GM12878 (cell line): ENCODE measurements around the gene UBE3B. TPM values are rescaled to one million over a fixed set of nuclear protein-coding genes. Genes with fewer than 3 reads are reported as not detected.

Source experiments
- ATAC-seq: fragments of 200-7000 bp; cut with Tn5 transposase; 3 replicates; pipeline ENCODE4 v1.9.1; 2020; ENCODE audit warnings: mild to moderate bottlenecking, moderate library complexity
- BruUV-seq: library from RNA; stranded (reverse); fragments of 400-500 nt; replicated peaks from 2 replicates; lab custom pipeline; 2021; lab: Mats Ljungman, UMichigan
- CTCF ChIA-PET: fragments of 300-600 bp; sonication (Branson Sonifier 250); formaldehyde crosslinking; extraction: SDS; loops from one replicate; lab custom pipeline; 2021; ENCODE audit warnings: inconsistent platforms; lab: Yijun Ruan, JAX
- POLR2A ChIA-PET: fragments of 350-600 bp; formaldehyde crosslinking; extraction: SDS; loops from one replicate; lab custom pipeline; 2021; ENCODE audit warnings: inconsistent platforms; lab: Charles Lee
- RAD21 ChIA-PET: fragments of 300-600 bp; sonication (Branson Sonifier 250); formaldehyde crosslinking; loops from one replicate; lab custom pipeline; 2023; ENCODE audit warnings: antibody characterized with exemption; ENCODE audit not compliant: unreplicated experiment; lab: Charles Lee
- SMC1A ChIA-PET: fragments of 300-600 bp; sonication (Branson Sonifier 250); formaldehyde crosslinking; loops from one replicate; lab custom pipeline; 2023; ENCODE audit not compliant: unreplicated experiment, uncharacterized antibody; lab: Charles Lee
- DNase-seq: peaks from one replicate; pipeline ENCODE4 v3.0.0-alpha.2; 2011; ENCODE audit warnings: low read depth, low spot score
- FAIRE-seq: peaks from 3 replicates; lab custom pipeline; 2011; peaks lifted over from hg19 to GRCh38; lab: Jason Lieb, UNC
- H2AFZ ChIP-seq: 2 replicates; pipeline ENCODE4 v1.6.0; 2011; ENCODE audit warnings: low read depth, low read length, control low read depth; ENCODE audit not compliant: control insufficient read depth
- H3K27ac ChIP-seq: 2 replicates; pipeline ENCODE4 v1.5.1; 2011; ENCODE audit warnings: control low read depth; ENCODE audit not compliant: control insufficient read depth, insufficient read depth
- H3K27me3 ChIP-seq, 2 experiments: replicated peaks in 1 of 2; 2 replicates each; pipeline versions ENCODE4 v1.6.0 to v1.6.1; 2011; ENCODE audit warnings: low read length in 1 of 2; ENCODE audit not compliant: control insufficient read depth in 2 of 2, insufficient read depth in 2 of 2
- H3K36me3 ChIP-seq, 2 experiments: 2 replicates each; pipeline ENCODE4 v1.5.1; 2011; ENCODE audit warnings: low read length in 1 of 2; ENCODE audit not compliant: control insufficient read depth in 2 of 2, insufficient read depth in 2 of 2
- H3K4me1 ChIP-seq: 2 replicates; pipeline ENCODE4 v1.6.1; 2011; ENCODE audit warnings: mild to moderate bottlenecking, low read length, moderate library complexity, mixed read lengths; ENCODE audit not compliant: control insufficient read depth, insufficient read depth
- H3K4me2 ChIP-seq: 2 replicates; pipeline ENCODE4 v1.6.0; 2011; ENCODE audit warnings: control low read depth; ENCODE audit not compliant: control insufficient read depth, insufficient read depth
- H3K4me3 ChIP-seq: fragments of 200-600 bp; sonication (generic); 2 replicates; pipeline ENCODE4 v1.5.1; 2016
- H3K79me2 ChIP-seq: 2 replicates; pipeline ENCODE4 v1.6.0; 2011; ENCODE audit warnings: low read length; ENCODE audit not compliant: control insufficient read depth, insufficient read depth
- H3K9ac ChIP-seq: 2 replicates; pipeline ENCODE4 v1.8.0; 2011; ENCODE audit warnings: low read length, control low read depth, mixed read lengths; ENCODE audit not compliant: control insufficient read depth, insufficient read depth
- H3K9me3 ChIP-seq: replicated peaks from 3 replicates; pipeline ENCODE4 v1.5.1; 2011; ENCODE audit warnings: mild to moderate bottlenecking, low read length; ENCODE audit not compliant: control insufficient read depth, insufficient read depth
- H4K20me1 ChIP-seq: 2 replicates; pipeline ENCODE4 v1.6.0; 2011; ENCODE audit not compliant: control insufficient read depth, insufficient read depth
- CBFB ChIP-seq: IDR thresholded peaks from 2 replicates; pipeline ENCODE4 v1.6.1; 2016; ENCODE audit warnings: antibody characterized with exemption, low read depth
- CHD2 ChIP-seq: IDR thresholded peaks from 2 replicates; pipeline ENCODE4 v1.6.1; 2011; ENCODE audit warnings: low read depth, low read length, improper control_type of control experiment, borderline replicate concordance
- CHD4 ChIP-seq: fragments of 200-600 bp; sonication (generic); IDR thresholded peaks from 2 replicates; pipeline ENCODE4 v1.6.1; 2016; ENCODE audit warnings: mild to moderate bottlenecking
- EED ChIP-seq: sonication (generic); IDR thresholded peaks from 2 replicates; pipeline ENCODE4 v1.6.1; 2016; ENCODE audit warnings: antibody characterized with exemption, low read depth
- MTA2 ChIP-seq: fragments of 450-650 bp; IDR thresholded peaks from 2 replicates; pipeline ENCODE4 v1.6.1; 2016; ENCODE audit warnings: low read depth, mild to moderate bottlenecking, moderate library complexity
- NFXL1 ChIP-seq: fragments of 450-650 bp; IDR thresholded peaks from 2 replicates; pipeline ENCODE4 v1.6.1; 2017; ENCODE audit warnings: antibody characterized with exemption, mild to moderate bottlenecking, borderline replicate concordance
- REST ChIP-seq: IDR thresholded peaks from 2 replicates; pipeline ENCODE4 v1.6.1; 2012; ENCODE audit warnings: mild to moderate bottlenecking, low read depth, low read length
- RFX5 ChIP-seq: IDR thresholded peaks from 2 replicates; pipeline ENCODE4 v1.6.1; 2011; ENCODE audit warnings: low read depth, low read length, improper control_type of control experiment
- SRF ChIP-seq, 2 experiments: IDR thresholded peaks; 2 replicates each; pipeline ENCODE4 v1.6.1; 2011; ENCODE audit warnings: low read depth in 2 of 2, low read length in 2 of 2, mild to moderate bottlenecking in 1 of 2, moderate library complexity in 1 of 2
- ZNF384 ChIP-seq: IDR thresholded peaks from 2 replicates; pipeline ENCODE4 v1.6.1; 2012; ENCODE audit warnings: low read depth, mild to moderate bottlenecking, low read length, improper control_type of control experiment, borderline replicate concordance
- WGBS: methylation state at CpG from one replicate; pipeline ENCODE4 v1.1.6; 2016; ENCODE audit warnings: low lambda C conversion rate; ENCODE audit not compliant: insufficient replicate concordance, insufficient coverage; ENCODE audit errors: missing lambda C conversion rate; 5-methylcytosine and 5-hydroxymethylcytosine counted together
- in situ Hi-C: fragments of 300-500 bp; cut with MboI; formaldehyde crosslinking; loops from 9 replicates; pipeline ENCODE4 v1.14.3; 2018; ENCODE audit warnings: mixed read lengths
- intact Hi-C: fragments of 100-400 bp; cut with micrococcal nuclease; formaldehyde crosslinking; loops from one replicate; pipeline ENCODE4 v1.14.2; 2022; ENCODE audit not compliant: unreplicated experiment
- polyA plus RNA-seq, 11 experiments: library from polyadenylated mRNA; depleted of rRNA in 4 of 11; unstranded in 6 of 11; stranded (reverse) in 5 of 11; fragments of >200 nt; fragmentation: Nextera tagmentation in 4 of 11; fragmentation: Illumina TruSeq in 1 of 11; extraction: Ambion mirVana in 4 of 11; extraction: Trizol in 1 of 11; gene quantifications; 1 replicate in 1 of 11; 2 replicates in 10 of 11; pipeline versions ENCODE4 v1.2.1 to v1.2.3, GENCODE V29; 2011 to 2016; ENCODE audit warnings: inconsistent platforms in 2 of 11, missing spikeins in 2 of 11, low read depth in 1 of 11
- total RNA-seq, 4 experiments: library from RNA; depleted of rRNA in 3 of 4; stranded (reverse); fragments of >200 nt in 3 of 4; fragmentation: Illumina TruSeq in 1 of 4; extraction: Trizol in 1 of 4; gene quantifications; 2 replicates each; pipeline versions ENCODE4 v1.2.1 to v1.2.3, GENCODE V29; 2013 to 2021
- TF ChIP-seq, protein P1 (sequence below): fragments of 450-650 bp; formaldehyde crosslinking; IDR thresholded peaks from 2 replicates; pipeline ENCODE4 v1.5.0; 2022; ENCODE audit warnings: mild to moderate bottlenecking, missing genetic modification characterization
- TF ChIP-seq, protein P2 (sequence below): IDR thresholded peaks from 2 replicates; pipeline ENCODE4 v1.6.1; 2012; ENCODE audit warnings: low read depth, low read length, improper control_type of control experiment
- TF ChIP-seq, protein P3 (sequence below): IDR thresholded peaks from 2 replicates; pipeline ENCODE4 v1.6.1; 2012; ENCODE audit warnings: low read depth, low read length, improper control_type of control experiment

The UBE3B gene
- total and polyA plus RNA-seq, 10 of the 15 experiments (the other 5 are each of a cell fraction or from before 2014, with no cell fraction given), result 7.4 to 25.3 (median 17.1) TPM

DNA sequence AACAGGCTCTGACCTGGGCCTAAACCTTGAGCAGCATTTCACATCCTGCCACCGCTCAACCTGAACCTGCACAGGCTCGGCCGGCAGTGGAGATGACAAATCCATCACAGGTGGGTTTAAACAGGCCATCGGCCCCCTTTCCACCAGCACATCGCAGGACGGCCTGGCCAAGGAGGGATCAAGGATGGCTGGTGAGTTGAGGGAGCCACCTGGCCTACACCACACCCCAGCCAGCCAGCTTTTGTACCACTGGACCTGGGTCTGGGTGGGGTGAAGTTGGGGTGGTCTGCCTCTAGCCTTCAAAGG is 81.7 kb downstream of the UBE3B start (continued):
- TF ChIP-seq, protein P1, sequence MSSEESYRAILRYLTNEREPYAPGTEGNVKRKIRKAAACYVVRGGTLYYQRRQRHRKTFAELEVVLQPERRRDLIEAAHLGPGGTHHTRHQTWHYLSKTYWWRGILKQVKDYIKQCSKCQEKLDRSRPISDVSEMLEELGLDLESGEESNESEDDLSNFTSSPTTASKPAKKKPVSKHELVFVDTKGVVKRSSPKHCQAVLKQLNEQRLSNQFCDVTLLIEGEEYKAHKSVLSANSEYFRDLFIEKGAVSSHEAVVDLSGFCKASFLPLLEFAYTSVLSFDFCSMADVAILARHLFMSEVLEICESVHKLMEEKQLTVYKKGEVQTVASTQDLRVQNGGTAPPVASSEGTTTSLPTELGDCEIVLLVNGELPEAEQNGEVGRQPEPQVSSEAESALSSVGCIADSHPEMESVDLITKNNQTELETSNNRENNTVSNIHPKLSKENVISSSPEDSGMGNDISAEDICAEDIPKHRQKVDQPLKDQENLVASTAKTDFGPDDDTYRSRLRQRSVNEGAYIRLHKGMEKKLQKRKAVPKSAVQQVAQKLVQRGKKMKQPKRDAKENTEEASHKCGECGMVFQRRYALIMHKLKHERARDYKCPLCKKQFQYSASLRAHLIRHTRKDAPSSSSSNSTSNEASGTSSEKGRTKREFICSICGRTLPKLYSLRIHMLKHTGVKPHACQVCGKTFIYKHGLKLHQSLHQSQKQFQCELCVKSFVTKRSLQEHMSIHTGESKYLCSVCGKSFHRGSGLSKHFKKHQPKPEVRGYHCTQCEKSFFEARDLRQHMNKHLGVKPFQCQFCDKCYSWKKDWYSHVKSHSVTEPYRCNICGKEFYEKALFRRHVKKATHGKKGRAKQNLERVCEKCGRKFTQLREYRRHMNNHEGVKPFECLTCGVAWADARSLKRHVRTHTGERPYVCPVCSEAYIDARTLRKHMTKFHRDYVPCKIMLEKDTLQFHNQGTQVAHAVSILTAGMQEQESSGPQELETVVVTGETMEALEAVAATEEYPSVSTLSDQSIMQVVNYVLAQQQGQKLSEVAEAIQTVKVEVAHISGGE (CRISPR knock-in tag), result no peak

GRCh38 chr12:109559601-109560000 is 82.2 kb downstream of the UBE3B start:
- H3K27me3 ChIP-seq, result no peaks in the 10 kb centered on the region
- intact Hi-C loops, result no loop called here
- H3K36me3 ChIP-seq, result peaks cover 0 to 1% of the 10 kb centered on the region in 2 experiments; a peak in 1 of 4 replicates
- POLR2A ChIA-PET, result no interaction called here
- H3K79me2 ChIP-seq, result no peaks in the 10 kb centered on the region
- no peak overlapping the region for H2AFZ ChIP-seq
- SMC1A ChIA-PET, result interaction anchor here (1.1 kb wide), 1 partner anchor 14 kb away, joined by 3 read pairs; the partner anchor contains the start of genes MMAB and MVK
- DNase-seq (no peak), FAIRE-seq (no peak), ATAC-seq (no peak)
- no peaks in the 10 kb centered on the region for H3K4me1 ChIP-seq
- no peak overlapping the region for H3K4me2 ChIP-seq
- BruUV-seq, result no TSS peak
- H3K27ac ChIP-seq, result no peak overlapping the region
- H3K9me3 ChIP-seq, result peaks cover 11% of the 10 kb centered on the region; the same call in 2 of the 3 replicates
- CTCF ChIA-PET, result interaction anchor here (0.6 kb wide), 1 partner anchor 381 kb away, joined by 4 read pairs; no protein-coding TSS in a partner anchor
- RAD21 ChIA-PET, result no interaction called here
- in situ Hi-C loops, result no loop called here
- H3K4me3 ChIP-seq, result no peak overlapping the region
- H4K20me1 ChIP-seq, result no peaks in the 10 kb centered on the region
- TF ChIP-seq ZNF384 (no peak), CBFB (no peak), RFX5 (no peak), SRF (IDR thresholded peaks at IDR 0.05; ENCODE audit: low read depth in 2 of 2, low read length in 2 of 2) (no peak), REST (no peak), CHD2 (no peak), NFXL1 (no peak), CHD4 (no peak), EED (no peak), MTA2 (no peak)
- TF ChIP-seq, protein P2, sequence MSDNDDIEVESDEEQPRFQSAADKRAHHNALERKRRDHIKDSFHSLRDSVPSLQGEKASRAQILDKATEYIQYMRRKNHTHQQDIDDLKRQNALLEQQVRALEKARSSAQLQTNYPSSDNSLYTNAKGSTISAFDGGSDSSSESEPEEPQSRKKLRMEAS, result no peak
- TF ChIP-seq, protein P3, sequence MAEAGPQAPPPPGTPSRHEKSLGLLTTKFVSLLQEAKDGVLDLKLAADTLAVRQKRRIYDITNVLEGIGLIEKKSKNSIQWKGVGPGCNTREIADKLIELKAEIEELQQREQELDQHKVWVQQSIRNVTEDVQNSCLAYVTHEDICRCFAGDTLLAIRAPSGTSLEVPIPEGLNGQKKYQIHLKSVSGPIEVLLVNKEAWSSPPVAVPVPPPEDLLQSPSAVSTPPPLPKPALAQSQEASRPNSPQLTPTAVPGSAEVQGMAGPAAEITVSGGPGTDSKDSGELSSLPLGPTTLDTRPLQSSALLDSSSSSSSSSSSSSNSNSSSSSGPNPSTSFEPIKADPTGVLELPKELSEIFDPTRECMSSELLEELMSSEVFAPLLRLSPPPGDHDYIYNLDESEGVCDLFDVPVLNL, result no peak
- 93% methylated on average over 10 of the region's 10 CpGs for WGBS
- H3K9ac ChIP-seq, result no peak overlapping the region
